ENCODE data around the gene ADGRG1.

DNA sequence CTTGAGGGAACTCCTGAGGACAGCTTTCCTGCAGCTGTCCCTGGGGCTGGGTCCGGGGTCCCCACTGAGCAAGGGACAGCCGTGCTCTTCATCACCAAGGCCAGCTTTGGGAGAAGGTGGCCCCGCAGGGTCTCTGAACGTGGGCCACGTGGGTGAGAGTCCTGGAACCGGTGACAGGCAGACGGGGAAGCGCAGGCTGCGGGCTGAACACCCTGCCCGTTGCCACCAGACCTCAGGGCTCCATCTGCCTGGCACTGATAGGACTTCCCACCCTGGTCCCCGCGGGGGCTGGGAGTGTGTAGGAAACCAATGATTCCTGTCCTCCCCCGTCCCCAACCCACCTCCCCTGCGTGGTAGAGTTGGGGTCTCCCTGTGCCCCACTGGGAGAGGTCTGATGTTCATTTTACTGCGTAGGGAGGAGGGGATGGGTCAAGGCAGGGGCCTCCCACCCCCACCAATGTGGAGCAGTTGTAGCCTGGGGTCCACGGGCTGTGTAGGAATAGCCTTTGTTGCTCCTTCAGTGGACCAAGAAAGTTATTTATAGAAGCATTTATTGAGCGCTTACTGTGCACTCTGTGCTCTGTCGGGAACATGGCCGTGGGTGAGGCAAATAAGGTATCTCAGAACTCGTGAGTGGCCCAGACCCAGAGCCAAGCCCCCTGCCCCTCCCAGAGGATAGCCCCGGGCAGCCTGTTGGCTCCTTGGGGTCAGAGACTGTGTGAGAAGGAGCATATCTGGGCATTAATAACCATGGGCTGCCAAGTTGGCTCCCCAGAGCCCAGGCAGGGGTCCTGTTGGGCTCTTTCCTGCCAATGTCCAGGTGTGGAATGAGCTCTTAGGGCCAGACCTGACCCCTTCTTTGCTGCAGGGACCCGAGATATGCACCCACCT lies 1.3 kb downstream of the ADGRG1 start:
- TF ChIP-seq TCF7L2 (IDR thresholded peaks at IDR 0.05; ENCODE audit: borderline replicate concordance, low read depth, low read length) (no peak), ZNF223 (tag by site-specific recombination; IDR thresholded peaks at IDR 0.05) (no peak), ZNF830 (tag by site-specific recombination; IDR thresholded peaks at IDR 0.05; ENCODE audit: low read depth) (no peak), ZBTB1 (tag by site-specific recombination; IDR thresholded peaks at IDR 0.05) (no peak), MEIS1 (CRISPR knock-in tag; IDR thresholded peaks at IDR 0.05; ENCODE audit: borderline replicate concordance) (no peak)
- TF ChIP-seq, protein P1, sequence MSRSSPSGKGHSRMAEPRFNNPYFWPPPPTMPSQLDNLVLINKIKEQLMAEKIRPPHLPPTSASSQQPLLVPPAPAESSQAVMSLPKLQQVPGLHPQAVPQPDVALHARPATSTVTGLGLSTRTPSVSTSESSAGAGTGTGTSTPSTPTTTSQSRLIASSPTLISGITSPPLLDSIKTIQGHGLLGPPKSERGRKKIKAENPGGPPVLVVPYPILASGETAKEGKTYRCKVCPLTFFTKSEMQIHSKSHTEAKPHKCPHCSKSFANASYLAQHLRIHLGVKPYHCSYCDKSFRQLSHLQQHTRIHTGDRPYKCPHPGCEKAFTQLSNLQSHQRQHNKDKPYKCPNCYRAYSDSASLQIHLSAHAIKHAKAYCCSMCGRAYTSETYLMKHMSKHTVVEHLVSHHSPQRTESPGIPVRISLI (tag by site-specific recombination; IDR thresholded peaks at IDR 0.05), result no peak
- TF ChIP-seq, protein P2, sequence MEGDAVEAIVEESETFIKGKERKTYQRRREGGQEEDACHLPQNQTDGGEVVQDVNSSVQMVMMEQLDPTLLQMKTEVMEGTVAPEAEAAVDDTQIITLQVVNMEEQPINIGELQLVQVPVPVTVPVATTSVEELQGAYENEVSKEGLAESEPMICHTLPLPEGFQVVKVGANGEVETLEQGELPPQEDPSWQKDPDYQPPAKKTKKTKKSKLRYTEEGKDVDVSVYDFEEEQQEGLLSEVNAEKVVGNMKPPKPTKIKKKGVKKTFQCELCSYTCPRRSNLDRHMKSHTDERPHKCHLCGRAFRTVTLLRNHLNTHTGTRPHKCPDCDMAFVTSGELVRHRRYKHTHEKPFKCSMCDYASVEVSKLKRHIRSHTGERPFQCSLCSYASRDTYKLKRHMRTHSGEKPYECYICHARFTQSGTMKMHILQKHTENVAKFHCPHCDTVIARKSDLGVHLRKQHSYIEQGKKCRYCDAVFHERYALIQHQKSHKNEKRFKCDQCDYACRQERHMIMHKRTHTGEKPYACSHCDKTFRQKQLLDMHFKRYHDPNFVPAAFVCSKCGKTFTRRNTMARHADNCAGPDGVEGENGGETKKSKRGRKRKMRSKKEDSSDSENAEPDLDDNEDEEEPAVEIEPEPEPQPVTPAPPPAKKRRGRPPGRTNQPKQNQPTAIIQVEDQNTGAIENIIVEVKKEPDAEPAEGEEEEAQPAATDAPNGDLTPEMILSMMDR (tag by site-specific recombination; IDR thresholded peaks at IDR 0.05), result no peak
- TF ChIP-seq, protein P3, sequence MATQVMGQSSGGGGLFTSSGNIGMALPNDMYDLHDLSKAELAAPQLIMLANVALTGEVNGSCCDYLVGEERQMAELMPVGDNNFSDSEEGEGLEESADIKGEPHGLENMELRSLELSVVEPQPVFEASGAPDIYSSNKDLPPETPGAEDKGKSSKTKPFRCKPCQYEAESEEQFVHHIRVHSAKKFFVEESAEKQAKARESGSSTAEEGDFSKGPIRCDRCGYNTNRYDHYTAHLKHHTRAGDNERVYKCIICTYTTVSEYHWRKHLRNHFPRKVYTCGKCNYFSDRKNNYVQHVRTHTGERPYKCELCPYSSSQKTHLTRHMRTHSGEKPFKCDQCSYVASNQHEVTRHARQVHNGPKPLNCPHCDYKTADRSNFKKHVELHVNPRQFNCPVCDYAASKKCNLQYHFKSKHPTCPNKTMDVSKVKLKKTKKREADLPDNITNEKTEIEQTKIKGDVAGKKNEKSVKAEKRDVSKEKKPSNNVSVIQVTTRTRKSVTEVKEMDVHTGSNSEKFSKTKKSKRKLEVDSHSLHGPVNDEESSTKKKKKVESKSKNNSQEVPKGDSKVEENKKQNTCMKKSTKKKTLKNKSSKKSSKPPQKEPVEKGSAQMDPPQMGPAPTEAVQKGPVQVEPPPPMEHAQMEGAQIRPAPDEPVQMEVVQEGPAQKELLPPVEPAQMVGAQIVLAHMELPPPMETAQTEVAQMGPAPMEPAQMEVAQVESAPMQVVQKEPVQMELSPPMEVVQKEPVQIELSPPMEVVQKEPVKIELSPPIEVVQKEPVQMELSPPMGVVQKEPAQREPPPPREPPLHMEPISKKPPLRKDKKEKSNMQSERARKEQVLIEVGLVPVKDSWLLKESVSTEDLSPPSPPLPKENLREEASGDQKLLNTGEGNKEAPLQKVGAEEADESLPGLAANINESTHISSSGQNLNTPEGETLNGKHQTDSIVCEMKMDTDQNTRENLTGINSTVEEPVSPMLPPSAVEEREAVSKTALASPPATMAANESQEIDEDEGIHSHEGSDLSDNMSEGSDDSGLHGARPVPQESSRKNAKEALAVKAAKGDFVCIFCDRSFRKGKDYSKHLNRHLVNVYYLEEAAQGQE (tag by site-specific recombination; IDR thresholded peaks at IDR 0.05), result no peak
